ENCODE results near the gene CLEC16A.
"Not testable (repeated sequence)": the region's sequence is repeated elsewhere in the genome, so short reads cannot be mapped to it uniquely, and the experiment has no call there.

Gene CLEC16A

GRCh38 chr16:10944249-10945064, at the start of gene CLEC16A:
CLEC16A (plus strand) TSS chr16:10944564; CDS start chr16:10944718, 154 bp downstream.
- peak; percentile 96 for DNase-seq (ENCODE audit: low spot score)

GRCh38 chr16:10895053-10895946, 49.1 kb upstream of the CLEC16A start:
- DNase-seq (ENCODE audit: low spot score), result no peak

GRCh38 chr16:10896165-10896564, 48.2 kb upstream of the CLEC16A start:
- no peak for DNase-seq (ENCODE audit: low spot score)

- no peak for DNase-seq (ENCODE audit: low spot score)
Observed at GRCh38 chr16:10896723-10897122, 47.6 kb upstream of the CLEC16A start.

- DNase-seq (ENCODE audit: low spot score), result no peak
Observed at GRCh38 chr16:10897134-10897533, 47.2 kb upstream of the CLEC16A start.

- no peak for DNase-seq (ENCODE audit: low spot score)
Observed at GRCh38 chr16:10902999-10903398, 41.4 kb upstream of the CLEC16A start.

GRCh38 chr16:10906482-10906881, 37.9 kb upstream of the CLEC16A start:
- DNase-seq (ENCODE audit: low spot score), result no peak

- no peak for DNase-seq (ENCODE audit: low spot score)
Observed at GRCh38 chr16:10906914-10907756, 37.2 kb upstream of the CLEC16A start.

GRCh38 chr16:10907757-10908045, 36.7 kb upstream of the CLEC16A start:
- no peak for DNase-seq (ENCODE audit: low spot score)

- DNase-seq (ENCODE audit: low spot score), result no peak
Observed at GRCh38 chr16:10911267-10911666, 33.1 kb upstream of the CLEC16A start.

- no peak for DNase-seq (ENCODE audit: low spot score)
Observed at GRCh38 chr16:10916534-10916933, 27.8 kb upstream of the CLEC16A start.

- DNase-seq (ENCODE audit: low spot score), result peak; percentile 82
Observed at GRCh38 chr16:10918294-10919002, 25.9 kb upstream of the CLEC16A start.

- DNase-seq (ENCODE audit: low spot score), result no peak
Observed at GRCh38 chr16:10919003-10919351, 25.4 kb upstream of the CLEC16A start.

- no peak for DNase-seq (ENCODE audit: low spot score)
Observed at GRCh38 chr16:10920726-10921427, 23.5 kb upstream of the CLEC16A start.

- no peak for DNase-seq (ENCODE audit: low spot score)
Observed at GRCh38 chr16:10921536-10922327, 22.6 kb upstream of the CLEC16A start.

GRCh38 chr16:10922328-10923145, 21.8 kb upstream of the CLEC16A start:
- DNase-seq (ENCODE audit: low spot score), result no peak

- no peak for DNase-seq (ENCODE audit: low spot score)
Observed at GRCh38 chr16:10923146-10923649, 21.2 kb upstream of the CLEC16A start.

GRCh38 chr16:10923650-10924214, 20.6 kb upstream of the CLEC16A start:
- DNase-seq (ENCODE audit: low spot score), result no peak

- not testable (repeated sequence) for DNase-seq (ENCODE audit: low spot score)
Observed at GRCh38 chr16:10925285-10925684, 19.1 kb upstream of the CLEC16A start.
